Stimulated activated CD8-positive, alpha-beta memory T cell treated with anti-CD3 and anti-CD28 coated beads, Interleukin-2, amount 100 ng/mL, for 1 hour (primary cell): ENCODE measurements around the gene HAPLN3.
"Not testable (repeated sequence)": the region's sequence is repeated elsewhere in the genome, so short reads cannot be mapped to it uniquely, and the experiment has no call there.

ENCODE experiments used
- DNase-seq, 2 donors: peaks; one replicate each; pipeline ENCODE4 v3.0.0-alpha.2; 2020; ENCODE audit warnings: low read depth in 2 of 2

Gene HAPLN3

DNA sequence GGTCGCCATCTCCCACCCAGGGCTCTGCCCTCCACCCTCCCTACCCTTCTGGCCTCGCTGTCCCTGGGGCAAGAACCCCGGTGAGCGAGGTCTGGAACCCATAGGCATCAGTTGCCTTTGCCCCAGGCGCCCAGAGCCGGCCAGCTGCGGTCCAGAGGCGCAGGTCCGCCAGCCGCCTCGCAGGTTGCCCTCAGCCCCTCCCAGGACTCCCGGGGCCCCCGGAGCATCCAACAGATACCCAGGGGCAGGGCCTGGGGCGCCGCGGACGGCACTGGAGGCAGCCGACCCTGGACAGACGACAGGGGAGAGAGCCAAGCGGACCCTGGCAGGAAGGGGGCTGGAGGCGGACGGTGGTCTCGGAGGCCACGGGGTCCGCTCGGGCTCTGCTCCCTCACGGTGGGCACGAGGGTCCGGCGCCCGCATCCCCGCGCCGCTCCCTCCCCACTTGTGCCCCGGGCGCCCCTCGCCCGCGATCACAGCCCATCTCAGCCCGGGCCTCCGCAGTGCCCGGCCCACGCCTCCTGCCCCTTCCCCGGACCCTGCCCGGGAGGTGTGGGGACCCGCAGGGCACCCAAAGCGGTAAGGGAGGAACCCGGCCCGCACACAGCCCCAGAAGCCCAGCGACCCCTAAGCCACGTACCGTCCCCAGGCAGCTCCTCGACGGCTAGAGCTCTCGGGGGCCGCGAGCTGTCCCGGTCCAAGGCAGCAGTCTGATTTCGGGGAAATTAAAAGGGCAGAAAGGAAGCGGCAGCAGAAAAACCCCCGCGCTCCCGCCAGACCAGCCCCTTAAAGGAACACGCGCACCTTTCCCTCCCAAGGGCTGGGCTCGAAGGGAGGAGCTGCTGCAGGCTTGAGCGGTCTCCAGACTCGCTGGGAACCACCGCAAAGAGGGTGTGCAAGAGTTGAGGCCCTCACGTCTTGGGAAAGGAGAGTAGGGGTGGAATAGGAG lies at the start of gene HAPLN3:
TSS of gene HAPLN3 (minus strand) at position 726 of the 949 bp plus-strand sequence. CDS start 8,246 bp downstream, outside the sequence.
- peak in 1 of 2 donors; percentile 26 for DNase-seq

DNA sequence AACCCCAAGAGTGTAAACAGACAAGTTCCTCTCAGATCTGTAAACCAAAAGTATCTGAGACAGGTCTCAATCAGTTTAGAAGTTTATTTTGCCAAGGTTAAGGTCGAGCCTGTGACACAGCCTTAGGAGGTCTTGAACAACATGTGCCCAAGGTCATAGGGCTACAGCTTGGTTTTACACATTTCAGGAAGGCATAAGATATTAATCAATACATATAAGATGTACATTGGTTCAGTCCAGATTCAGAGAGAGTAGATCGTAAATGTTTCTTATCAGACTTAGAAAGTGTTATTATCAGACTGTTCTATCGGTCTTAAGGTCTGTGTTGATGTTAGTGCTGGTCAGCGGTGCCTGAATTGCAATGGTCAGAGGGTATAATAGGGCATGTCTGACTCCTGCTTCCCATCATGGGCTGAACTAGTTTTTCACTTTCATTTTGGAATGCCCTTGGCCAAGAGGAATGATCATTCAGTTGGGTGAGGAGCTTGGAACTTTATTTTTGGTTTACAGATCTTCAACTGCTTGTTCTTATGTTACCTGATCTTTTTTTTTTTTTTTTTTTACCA lies 44.8 kb upstream of the HAPLN3 start:
- DNase-seq = no peak

GRCh38 chr15:88939486-88939806 lies 44.1 kb upstream of the HAPLN3 start:
- DNase-seq = no peak

- no peak for DNase-seq
Observed at GRCh38 chr15:88938802-88939485, 43.6 kb upstream of the HAPLN3 start.

DNA sequence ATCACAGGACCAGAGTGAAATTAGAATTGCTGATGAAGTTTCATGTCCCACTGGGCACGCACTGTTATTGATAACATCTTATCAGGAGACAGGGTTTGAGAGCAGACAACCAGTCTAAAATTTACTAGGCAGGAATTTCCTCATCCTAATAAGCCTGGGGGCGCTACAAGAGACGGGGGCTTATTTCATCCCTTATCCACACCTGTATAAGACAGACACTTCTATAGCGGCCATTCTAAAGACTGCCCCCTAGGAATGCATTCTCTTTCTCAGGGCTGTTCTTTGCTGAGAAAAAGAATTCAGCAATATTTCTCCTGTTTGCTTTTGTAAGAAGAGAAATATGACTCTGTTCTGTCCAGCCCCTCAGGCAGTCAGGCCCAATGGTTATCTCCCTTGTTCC lies 39.1 kb upstream of the HAPLN3 start:
- DNase-seq = not testable (repeated sequence)

GRCh38 chr15:88932875-88933330 lies 37.6 kb upstream of the HAPLN3 start:
- DNase-seq = no peak

DNA sequence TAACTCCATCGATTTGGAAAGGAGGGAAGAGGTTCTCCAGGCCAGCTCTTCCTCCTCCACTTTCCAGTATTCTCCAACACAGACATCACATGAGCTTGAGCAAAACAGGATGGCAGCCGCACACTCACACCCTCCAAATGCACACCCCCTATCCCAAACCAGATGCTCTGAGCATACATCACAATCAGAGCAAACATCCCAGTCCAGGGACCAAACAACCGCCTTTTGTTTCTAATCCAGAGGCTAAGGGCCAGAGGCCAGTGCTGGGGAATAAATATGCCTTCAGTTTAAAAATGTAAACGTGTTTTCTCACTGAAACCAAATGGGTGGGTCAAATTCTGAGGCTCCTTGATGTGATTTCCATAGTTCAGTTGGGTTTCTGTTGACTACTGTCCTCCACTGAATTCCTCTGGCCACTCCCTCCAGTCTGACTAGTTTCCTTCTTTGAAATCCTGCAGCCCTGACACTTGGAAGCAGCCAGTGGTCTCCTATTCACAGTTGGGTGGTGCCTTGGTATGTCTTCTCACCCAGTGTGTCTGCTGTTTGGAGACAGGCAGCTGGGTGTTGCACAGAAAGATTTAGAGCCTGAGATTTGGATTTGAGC lies 37.0 kb upstream of the HAPLN3 start:
- DNase-seq = no peak

DNA sequence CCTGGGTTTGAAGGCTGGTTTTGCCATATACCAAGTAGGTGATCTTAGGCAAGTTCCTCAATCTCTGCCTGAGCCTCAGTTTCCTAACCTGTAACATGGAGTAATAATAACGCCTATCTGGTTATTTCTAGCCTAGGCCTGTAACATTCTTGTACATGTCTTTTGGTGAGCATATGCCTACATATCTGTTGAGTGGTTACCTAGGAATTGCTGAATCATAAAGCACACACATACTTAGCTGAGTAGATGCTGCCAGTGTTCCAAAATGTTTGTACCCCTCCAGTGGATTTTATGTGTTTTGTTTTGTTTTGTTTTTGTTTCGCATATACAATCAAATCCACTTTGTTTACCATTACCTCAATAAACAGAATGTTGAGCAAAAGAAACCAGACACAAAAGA lies 35.2 kb upstream of the HAPLN3 start:
- no peak for DNase-seq

GRCh38 chr15:88929358-88930098 lies 34.2 kb upstream of the HAPLN3 start:
- not testable (repeated sequence) for DNase-seq

DNA sequence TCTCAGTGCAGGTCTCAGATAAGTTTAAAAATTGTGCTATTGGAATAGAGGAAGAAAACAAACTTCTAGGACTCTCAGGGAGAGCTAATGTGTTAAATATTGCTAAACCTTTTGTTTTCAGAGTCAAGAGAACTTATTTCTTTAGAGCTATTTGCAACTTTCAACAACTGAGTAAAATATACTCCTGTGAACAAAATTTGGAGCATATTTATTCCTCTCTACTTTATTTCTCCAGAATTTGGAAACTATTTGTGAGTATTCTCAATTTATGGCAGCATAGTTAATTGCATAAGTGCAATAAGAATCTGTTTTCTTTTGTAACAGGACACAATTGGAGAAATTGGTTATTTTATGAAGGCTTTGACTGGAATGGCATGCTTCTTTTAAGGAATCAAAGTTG lies 32.8 kb upstream of the HAPLN3 start:
- not testable (repeated sequence) for DNase-seq

- DNase-seq = not testable (repeated sequence)
Observed at GRCh38 chr15:88925648-88926047, 30.3 kb upstream of the HAPLN3 start.

DNA sequence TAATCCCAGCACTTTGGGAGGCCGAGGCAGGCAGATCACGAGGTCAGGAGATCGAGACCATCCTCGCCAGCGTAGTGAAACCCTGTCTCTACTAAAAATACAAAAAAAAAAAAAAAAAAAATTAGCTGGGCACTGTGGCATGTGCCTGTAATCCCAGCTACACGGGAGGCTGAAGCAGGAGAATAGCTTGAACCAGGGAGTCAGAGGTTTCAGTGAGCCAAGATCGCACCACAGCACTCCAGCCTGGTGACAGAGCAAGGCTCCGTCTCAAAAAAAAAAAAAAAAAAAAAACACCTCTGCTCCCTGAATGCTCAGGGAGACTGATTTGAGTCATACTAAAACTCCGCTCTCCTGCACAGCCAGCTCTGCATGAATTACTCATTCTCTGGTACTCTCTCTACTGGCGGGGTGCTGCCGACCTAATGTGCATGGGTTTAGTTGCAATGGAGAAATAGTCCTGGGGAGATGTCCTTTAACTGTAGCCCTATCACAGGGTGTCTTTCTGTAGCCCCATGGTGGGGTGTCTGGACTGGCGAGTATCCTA lies 25.6 kb upstream of the HAPLN3 start:
- not testable (repeated sequence) for DNase-seq

DNA sequence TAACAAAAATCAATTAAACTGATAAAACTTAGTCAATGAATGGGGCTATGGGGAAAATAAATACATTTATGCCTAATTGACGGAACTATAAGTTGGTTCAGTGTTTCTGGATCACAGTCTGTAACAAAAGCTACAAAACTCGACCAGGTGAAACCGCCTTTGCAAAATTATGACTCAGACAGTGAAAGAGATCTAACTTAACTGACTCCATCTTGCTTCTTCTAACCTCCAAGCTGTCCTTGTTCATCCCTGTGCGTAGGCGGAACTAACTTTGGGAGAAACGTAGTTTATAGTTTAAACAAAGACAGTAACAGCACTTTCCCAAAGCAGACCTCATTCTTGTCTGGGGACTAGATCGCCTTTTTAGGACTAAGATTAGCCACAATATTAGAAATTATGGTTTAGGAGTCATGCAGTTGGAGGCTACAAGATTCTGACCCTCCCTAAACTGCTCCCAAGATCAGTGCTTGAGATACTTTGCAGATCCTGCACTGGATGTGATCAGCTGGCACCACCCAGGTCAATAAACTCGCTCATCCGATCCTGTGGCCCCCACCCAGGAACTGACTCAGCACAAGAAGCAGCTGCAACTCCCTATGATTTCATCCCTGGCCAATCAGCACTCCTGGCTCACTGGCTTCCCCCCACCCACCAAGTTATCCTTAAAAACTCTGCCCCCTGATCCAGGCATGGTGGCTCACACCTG lies 25.0 kb upstream of the HAPLN3 start:
- DNase-seq = no peak

GRCh38 chr15:88918738-88919137 lies 23.4 kb upstream of the HAPLN3 start:
- DNase-seq = no peak

DNA sequence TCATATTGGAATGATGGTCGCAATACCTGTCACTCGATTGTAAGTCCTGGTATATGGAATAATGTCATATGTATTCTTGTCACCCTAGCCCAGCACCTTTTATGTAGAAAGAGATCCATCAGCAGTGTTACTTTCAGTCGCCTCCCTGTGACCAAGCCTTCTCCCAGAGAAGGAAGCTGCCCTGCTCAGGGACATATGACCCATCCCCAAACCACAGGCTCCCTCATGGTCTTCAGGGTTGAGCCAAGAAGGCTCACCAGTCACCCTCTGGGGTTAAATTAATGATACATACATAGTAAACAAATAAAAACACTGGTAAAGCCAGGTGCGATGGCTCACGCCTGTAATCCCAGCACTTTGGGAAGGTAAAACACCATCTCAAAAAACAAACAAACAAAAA lies 22.4 kb upstream of the HAPLN3 start:
- no peak for DNase-seq

DNA sequence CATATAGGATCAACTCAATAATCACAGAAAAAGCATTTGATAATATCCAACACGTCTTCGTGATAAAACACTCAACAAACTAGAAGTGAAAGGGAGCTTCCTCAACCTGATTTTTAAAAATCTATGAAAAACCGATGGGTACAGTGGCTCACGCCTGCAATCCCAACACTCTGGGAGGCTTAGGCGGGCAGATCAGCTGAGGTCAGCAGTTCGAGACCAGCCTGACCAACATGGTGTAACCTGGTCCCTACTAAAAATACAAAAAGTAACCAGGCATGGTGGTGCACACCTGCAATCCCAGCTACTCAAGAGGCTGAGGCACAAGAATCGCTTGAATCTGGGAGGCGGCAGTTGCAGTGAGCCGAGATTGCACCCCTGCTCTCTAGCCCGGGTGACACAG lies 20.0 kb upstream of the HAPLN3 start:
- no peak for DNase-seq

GRCh38 chr15:88913850-88914169 lies 18.5 kb upstream of the HAPLN3 start:
- DNase-seq = no peak

DNA sequence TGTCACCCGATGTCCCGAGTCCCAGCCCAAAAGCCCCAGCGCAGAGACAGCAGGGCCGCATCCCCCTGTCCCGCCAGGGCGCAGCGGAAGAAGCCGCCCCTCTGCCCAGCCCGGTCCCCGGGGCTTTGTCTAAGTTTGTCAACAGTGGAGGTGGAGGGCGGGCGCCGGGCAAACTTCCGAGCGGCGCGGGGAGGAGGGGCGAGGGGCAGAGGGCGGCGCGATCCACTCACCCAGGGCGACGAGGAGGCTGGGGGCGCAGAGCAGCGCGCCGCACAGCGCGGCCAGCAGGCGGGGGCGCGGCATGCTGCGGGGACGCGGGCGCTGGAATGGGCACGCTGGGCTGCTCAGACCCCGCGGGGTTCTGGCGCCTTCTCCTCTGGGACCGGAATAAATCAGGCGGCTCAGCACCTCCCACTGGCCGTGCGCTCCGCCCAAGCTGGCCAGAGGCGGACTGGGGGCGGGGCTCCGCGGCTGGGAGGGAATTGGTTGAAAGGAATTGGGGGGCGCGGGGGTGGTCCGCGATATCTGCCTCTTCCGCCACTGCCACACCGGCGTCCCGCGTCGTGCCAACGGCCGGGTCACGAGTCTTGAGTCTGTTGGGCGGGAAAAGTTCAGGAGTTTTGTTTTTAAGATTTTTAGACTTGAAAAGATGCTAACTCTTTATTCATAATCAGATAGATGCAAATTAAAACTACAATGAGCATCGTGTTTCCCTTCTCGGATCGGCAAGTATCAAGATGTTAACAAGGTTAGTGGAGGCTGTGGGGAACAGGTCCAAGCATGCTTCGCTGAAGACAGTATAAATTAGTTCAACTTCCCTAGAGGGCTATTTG lies 17.9 kb upstream of the HAPLN3 start, which contains the start of gene MFGE8:
TSS of gene MFGE8 (minus strand) at position 363 of the 833 bp plus-strand sequence. CDS start at position 303, 60 bp downstream.
- DNase-seq = peak; percentile 46 to 55

DNA sequence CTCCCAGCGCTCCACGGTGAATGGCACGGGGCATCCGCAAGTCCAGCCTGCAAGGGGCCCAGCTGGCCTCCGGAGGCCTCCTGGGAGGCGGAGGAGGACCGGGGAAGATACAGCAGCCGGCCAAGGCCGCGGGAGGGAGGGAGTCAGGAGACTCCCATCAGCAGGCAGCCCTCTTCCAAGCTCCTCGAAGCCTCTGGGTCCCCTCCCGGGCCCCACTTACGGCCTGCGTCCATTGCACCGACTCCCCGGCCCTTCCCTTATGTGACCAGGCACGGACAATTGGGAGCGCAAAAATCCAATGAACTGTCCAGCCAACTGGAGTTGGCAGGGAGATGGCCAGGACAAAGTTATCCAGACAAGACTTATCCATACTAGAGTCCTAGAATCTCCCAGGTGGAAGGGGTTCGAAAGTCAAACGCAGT lies 17.2 kb upstream of the HAPLN3 start:
- DNase-seq = no peak

GRCh38 chr15:88911766-88912118 lies 16.4 kb upstream of the HAPLN3 start:
- no peak for DNase-seq
